Measurements from ENCODE around the gene PLXNA4.
A peak's percentile ranks its signal among the peaks of the same experiment; 100 is the strongest.

The PLXNA4 gene

DNA sequence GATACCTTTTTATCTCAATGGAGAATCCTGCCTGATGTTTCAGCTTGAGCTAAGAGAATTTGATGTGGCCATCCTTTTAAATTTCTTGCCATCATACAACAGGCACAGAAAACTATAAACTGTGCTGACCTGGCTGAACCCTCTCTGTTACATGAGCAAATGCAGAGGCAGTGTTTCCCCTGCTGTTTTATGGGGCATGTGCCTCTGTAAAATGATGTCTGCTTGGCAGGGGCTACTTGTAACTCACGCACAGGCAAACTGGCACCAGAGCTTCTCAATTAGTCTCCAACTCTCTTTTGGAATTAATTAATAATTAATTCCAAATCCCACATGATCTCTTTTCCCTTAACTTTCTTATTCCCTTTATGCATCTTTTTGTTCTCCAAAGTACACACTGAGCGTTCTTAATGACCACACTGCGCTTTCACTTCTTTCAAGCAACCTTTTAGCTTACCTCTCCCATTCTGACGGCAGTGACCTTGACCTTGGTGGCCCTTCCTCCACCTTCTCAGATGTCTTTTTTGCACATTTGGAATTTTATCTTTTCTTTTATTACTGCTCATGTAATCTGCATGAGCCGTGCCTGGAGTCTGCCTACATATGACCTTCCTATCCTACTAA lies 334.0 kb downstream of the PLXNA4 start:
- Histone ChIP-seq H3K36me3 (replicated peaks; ENCODE audit: low read depth, low read length) (no peaks in the 10 kb centered on the region), H2AFZ (ENCODE audit: low read depth, low read length) (no peak overlapping the region), H3K4me1 (ENCODE audit: low read length) (peaks cover 14% of the 10 kb centered on the region), H3K4me2 (ENCODE audit: low read length) (no peak overlapping the region), H3K27ac (ENCODE audit: low read length) (no peak overlapping the region), H3K9me3 (ENCODE audit: insufficient read depth, low read length) (no peaks in the 10 kb centered on the region), H3K27me3 (ENCODE audit: low read depth, low read length) (peaks cover 18% of the 10 kb centered on the region), H3K9ac (ENCODE audit: low read length) (no peak overlapping the region), H4K20me1 (ENCODE audit: insufficient read depth, low read length) (no peaks in the 10 kb centered on the region), H3K79me2 (ENCODE audit: low read length) (no peaks in the 10 kb centered on the region), H3K4me3 (ENCODE audit: low read length) (no peak overlapping the region)
- TF ChIP-seq EZH2phosphoT487 (IDR thresholded peaks at IDR 0.05; ENCODE audit: low read depth), result no peak
- TF ChIP-seq, protein P1, sequence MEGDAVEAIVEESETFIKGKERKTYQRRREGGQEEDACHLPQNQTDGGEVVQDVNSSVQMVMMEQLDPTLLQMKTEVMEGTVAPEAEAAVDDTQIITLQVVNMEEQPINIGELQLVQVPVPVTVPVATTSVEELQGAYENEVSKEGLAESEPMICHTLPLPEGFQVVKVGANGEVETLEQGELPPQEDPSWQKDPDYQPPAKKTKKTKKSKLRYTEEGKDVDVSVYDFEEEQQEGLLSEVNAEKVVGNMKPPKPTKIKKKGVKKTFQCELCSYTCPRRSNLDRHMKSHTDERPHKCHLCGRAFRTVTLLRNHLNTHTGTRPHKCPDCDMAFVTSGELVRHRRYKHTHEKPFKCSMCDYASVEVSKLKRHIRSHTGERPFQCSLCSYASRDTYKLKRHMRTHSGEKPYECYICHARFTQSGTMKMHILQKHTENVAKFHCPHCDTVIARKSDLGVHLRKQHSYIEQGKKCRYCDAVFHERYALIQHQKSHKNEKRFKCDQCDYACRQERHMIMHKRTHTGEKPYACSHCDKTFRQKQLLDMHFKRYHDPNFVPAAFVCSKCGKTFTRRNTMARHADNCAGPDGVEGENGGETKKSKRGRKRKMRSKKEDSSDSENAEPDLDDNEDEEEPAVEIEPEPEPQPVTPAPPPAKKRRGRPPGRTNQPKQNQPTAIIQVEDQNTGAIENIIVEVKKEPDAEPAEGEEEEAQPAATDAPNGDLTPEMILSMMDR (IDR thresholded peaks at IDR 0.05; ENCODE audit: low read depth, low read length), result no peak

DNA sequence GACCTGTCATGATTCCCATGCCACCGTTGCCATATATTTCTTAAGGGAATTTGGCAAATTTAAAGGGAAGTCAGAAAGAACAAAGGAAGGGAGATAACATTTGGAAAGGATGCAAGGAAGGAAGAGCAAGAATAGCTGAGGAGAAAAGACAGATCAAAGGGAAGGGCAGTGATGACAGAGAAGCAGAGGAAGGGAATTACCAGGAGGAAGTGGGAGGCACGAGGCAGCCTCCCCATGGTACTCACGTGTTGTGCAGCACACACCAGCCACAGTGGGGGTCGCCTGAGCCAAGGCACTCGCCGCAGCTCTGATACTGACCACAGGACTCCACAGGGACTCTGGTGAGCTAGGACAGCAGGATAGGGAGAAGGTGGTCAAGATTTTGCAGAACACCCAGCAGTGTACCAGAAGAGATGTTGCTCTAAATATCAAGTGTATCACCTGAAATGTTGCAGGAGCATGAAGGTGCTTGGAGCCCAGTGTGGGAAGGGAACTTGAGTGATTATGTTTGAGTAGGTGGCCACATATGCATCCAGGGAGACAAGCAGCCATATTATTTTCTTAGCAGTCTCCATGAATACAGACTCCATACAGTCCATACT lies 335.3 kb downstream of the PLXNA4 start:
- H3K4me3 ChIP-seq (ENCODE audit: low read length), result no peak overlapping the region
- 0 out of 2 replicates have a peak overlapping the region, but pooled peaks have one; percentile 15 for H2AFZ ChIP-seq (ENCODE audit: low read depth, low read length)
- H3K4me2 ChIP-seq (ENCODE audit: low read length), result peak overlapping the region; percentile 8; the same call in 1 of the 2 replicates
- no peaks in the 10 kb centered on the region for H4K20me1 ChIP-seq (ENCODE audit: insufficient read depth, low read length)
- H3K9me3 ChIP-seq (ENCODE audit: insufficient read depth, low read length), result no peaks in the 10 kb centered on the region
- H3K9ac ChIP-seq (ENCODE audit: low read length), result no peak overlapping the region
- no peak overlapping the region for H3K27ac ChIP-seq (ENCODE audit: low read length)
- H3K27me3 ChIP-seq (ENCODE audit: low read depth, low read length), result peaks cover 14% of the 10 kb centered on the region
- TF ChIP-seq, protein P1 (IDR thresholded peaks at IDR 0.05; ENCODE audit: low read depth, low read length), result no peak
- TF ChIP-seq EZH2phosphoT487 (IDR thresholded peaks at IDR 0.05; ENCODE audit: low read depth), result no peak
- H3K4me1 ChIP-seq (ENCODE audit: low read length), result peaks cover 14% of the 10 kb centered on the region
- no peaks in the 10 kb centered on the region for H3K36me3 ChIP-seq (replicated peaks; ENCODE audit: low read depth, low read length)
- no peaks in the 10 kb centered on the region for H3K79me2 ChIP-seq (ENCODE audit: low read length)

DNA sequence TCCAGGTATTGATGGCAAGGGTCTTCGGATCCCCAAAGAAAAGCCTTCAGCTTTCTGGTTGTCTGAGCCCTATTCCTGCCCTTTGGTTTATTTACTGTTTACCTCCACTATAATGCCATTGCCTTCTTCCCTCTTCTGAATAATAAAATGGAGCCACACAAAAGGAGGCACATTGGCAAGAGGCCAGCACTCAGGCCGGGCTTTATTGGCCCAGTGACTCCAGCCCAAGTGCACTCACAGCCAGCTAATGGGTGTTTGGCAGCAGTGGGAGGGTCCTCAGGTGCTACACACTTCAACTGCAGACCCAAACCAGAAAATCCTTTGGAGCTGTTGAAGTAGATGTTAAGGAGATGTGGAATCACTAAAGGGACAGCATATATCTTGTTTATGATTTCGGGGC lies 336.0 kb downstream of the PLXNA4 start:
- no peaks in the 10 kb centered on the region for H4K20me1 ChIP-seq (ENCODE audit: insufficient read depth, low read length)
- no peak overlapping the region for H3K9ac ChIP-seq (ENCODE audit: low read length)
- H3K4me3 ChIP-seq (ENCODE audit: low read length), result no peak overlapping the region
- H3K4me2 ChIP-seq (ENCODE audit: low read length), result no peak overlapping the region
- H3K27ac ChIP-seq (ENCODE audit: low read length), result no peak overlapping the region
- H3K9me3 ChIP-seq (ENCODE audit: insufficient read depth, low read length), result no peaks in the 10 kb centered on the region
- no peak for TF ChIP-seq EZH2phosphoT487 (IDR thresholded peaks at IDR 0.05; ENCODE audit: low read depth)
- TF ChIP-seq, protein P1 (IDR thresholded peaks at IDR 0.05; ENCODE audit: low read depth, low read length), result no peak
- no peaks in the 10 kb centered on the region for H3K36me3 ChIP-seq (replicated peaks; ENCODE audit: low read depth, low read length)
- peaks cover 14% of the 10 kb centered on the region for H3K4me1 ChIP-seq (ENCODE audit: low read length)
- no peak overlapping the region for H2AFZ ChIP-seq (ENCODE audit: low read depth, low read length)
- H3K27me3 ChIP-seq (ENCODE audit: low read depth, low read length), result peaks cover 14% of the 10 kb centered on the region
- H3K79me2 ChIP-seq (ENCODE audit: low read length), result no peaks in the 10 kb centered on the region

DNA sequence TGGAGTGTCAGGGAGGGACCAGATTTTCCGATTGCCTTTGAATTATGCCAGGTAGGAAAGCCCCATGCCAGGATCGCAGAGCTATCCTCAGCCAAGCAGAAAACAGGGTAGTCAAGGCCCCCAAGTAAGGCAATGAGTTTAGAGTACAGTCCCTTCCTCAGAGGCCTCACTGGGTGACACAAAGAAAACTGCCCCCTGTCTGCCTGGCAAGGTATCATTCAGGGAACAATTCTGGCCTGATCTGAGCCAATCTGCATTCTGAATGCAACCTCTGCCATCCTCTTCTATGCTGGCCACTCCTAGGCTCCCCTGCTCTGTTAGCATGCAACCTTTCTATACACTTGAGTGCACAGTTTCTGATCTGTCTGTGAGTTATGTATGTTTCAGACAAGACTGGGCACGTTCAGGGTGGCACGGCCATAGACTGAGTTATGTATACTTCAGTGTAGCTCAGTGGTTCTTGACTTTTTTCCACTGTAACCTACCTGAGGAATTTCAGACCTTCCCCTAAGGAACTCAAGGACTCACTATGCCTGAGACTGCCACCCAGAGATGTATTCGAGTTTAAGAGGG lies 336.8 kb downstream of the PLXNA4 start:
- no peaks in the 10 kb centered on the region for H4K20me1 ChIP-seq (ENCODE audit: insufficient read depth, low read length)
- H3K36me3 ChIP-seq (replicated peaks; ENCODE audit: low read depth, low read length), result no peaks in the 10 kb centered on the region
- H3K4me1 ChIP-seq (ENCODE audit: low read length), result peaks cover 14% of the 10 kb centered on the region
- H3K79me2 ChIP-seq (ENCODE audit: low read length), result no peaks in the 10 kb centered on the region
- H3K4me2 ChIP-seq (ENCODE audit: low read length), result no peak overlapping the region
- H3K27ac ChIP-seq (ENCODE audit: low read length), result no peak overlapping the region
- no peak overlapping the region for H2AFZ ChIP-seq (ENCODE audit: low read depth, low read length)
- H3K27me3 ChIP-seq (ENCODE audit: low read depth, low read length), result peaks cover 14% of the 10 kb centered on the region
- no peak overlapping the region for H3K9ac ChIP-seq (ENCODE audit: low read length)
- H3K4me3 ChIP-seq (ENCODE audit: low read length), result no peak overlapping the region
- TF ChIP-seq, protein P1 (IDR thresholded peaks at IDR 0.05; ENCODE audit: low read depth, low read length), result no peak
- no peaks in the 10 kb centered on the region for H3K9me3 ChIP-seq (ENCODE audit: insufficient read depth, low read length)
